Endometrial microvascular endothelial cells (primary cell): Measurements from ENCODE around the gene COMMD10. TPM values are rescaled to one million over a fixed set of nuclear protein-coding genes. Genes with fewer than 3 reads are reported as not detected.

Experiments used
- in situ Hi-C: cut with HindIII; loops from 2 replicates; pipeline ENCODE4 v1.10.0; 2017; ENCODE audit warnings: low sequenced_read_pairs, low pct_unique_long_range_greater_than_20kb; ENCODE audit errors: inconsistent ontology term
- total RNA-seq: library from RNA; depleted of rRNA; stranded (reverse); fragments of >200 nt; gene quantifications from one replicate; pipeline ENCODE4 v1.2.3, GENCODE V29; 2015; ENCODE audit errors: inconsistent ontology term

Gene COMMD10
- total RNA-seq, 1 donor from 2014 or later, result 46.5 TPM

- in situ Hi-C loops, result no loop called here
These were observed 74.2 kb downstream of the COMMD10 start for GRCh38 chr5:116159006-116159405.

- in situ Hi-C loops, result no loop called here
These were observed 89.3 kb downstream of the COMMD10 start for GRCh38 chr5:116174111-116174510.

GRCh38 chr5:116176121-116176520, 91.3 kb downstream of the COMMD10 start:
- in situ Hi-C loops, result no loop called here

- in situ Hi-C loops, result no loop called here
These were observed 94.1 kb downstream of the COMMD10 start for GRCh38 chr5:116178925-116179324.

GRCh38 chr5:116209166-116209565, 124.3 kb downstream of the COMMD10 start:
- in situ Hi-C loops, result no loop called here

GRCh38 chr5:116212225-116212624, 127.4 kb downstream of the COMMD10 start:
- in situ Hi-C loops, result no loop called here

- in situ Hi-C loops, result no loop called here
These were observed 131.4 kb downstream of the COMMD10 start for GRCh38 chr5:116216246-116216645.

GRCh38 chr5:116225281-116225922, 140.6 kb downstream of the COMMD10 start:
- in situ Hi-C loops, result no loop called here

GRCh38 chr5:116229131-116229689, 144.4 kb downstream of the COMMD10 start:
- in situ Hi-C loops, result no loop called here

- in situ Hi-C loops, result no loop called here
These were observed 146.5 kb downstream of the COMMD10 start for GRCh38 chr5:116231288-116231687.

- in situ Hi-C loops, result no loop called here
These were observed 149.9 kb downstream of the COMMD10 start for GRCh38 chr5:116234681-116235080.

- in situ Hi-C loops, result no loop called here
These were observed 153.2 kb downstream of the COMMD10 start for GRCh38 chr5:116237917-116238500.

GRCh38 chr5:116242343-116242742, 157.5 kb downstream of the COMMD10 start:
- in situ Hi-C loops, result no loop called here

- in situ Hi-C loops, result no loop called here
These were observed 163.6 kb downstream of the COMMD10 start for GRCh38 chr5:116248432-116248831.

- in situ Hi-C loops, result no loop called here
These were observed 164.8 kb downstream of the COMMD10 start for GRCh38 chr5:116249648-116250047.

- in situ Hi-C loops, result no loop called here
These were observed 171.9 kb downstream of the COMMD10 start for GRCh38 chr5:116256717-116257116.

GRCh38 chr5:116265471-116265870, 180.6 kb downstream of the COMMD10 start:
- in situ Hi-C loops, result no loop called here

- in situ Hi-C loops, result no loop called here
These were observed 186.7 kb downstream of the COMMD10 start for GRCh38 chr5:116271446-116272025.

- in situ Hi-C loops, result no loop called here
These were observed 187.6 kb downstream of the COMMD10 start for GRCh38 chr5:116272281-116272941.
